Liver (tissue), 9 donors: Measurements from ENCODE around the gene PDE4D. TPM values are rescaled to one million over a fixed set of nuclear protein-coding genes. Genes with fewer than 3 reads are reported as not detected.
"Not testable (repeated sequence)": the region's sequence is repeated elsewhere in the genome, so short reads cannot be mapped to it uniquely, and the experiment has no call there.

Source experiments
- DNase-seq: peaks from one replicate; pipeline ENCODE4 v3.0.0-alpha.2; 2017; ENCODE audit warnings: low spot score
- H3K27ac ChIP-seq, 2 donors: one replicate each; pipeline ENCODE4 v1.7.0; 2013; ENCODE audit warnings: inconsistent platforms in 2 of 2, low read length in 2 of 2, control low read depth in 1 of 2, low read depth in 1 of 2, mild to moderate bottlenecking in 1 of 2
- H3K27me3 ChIP-seq, 4 donors: one replicate each; pipeline versions ENCODE4 v1.6.1 to v1.7.0; 2013; ENCODE audit warnings: low read length in 3 of 4, inconsistent platforms in 1 of 4, mild to moderate bottlenecking in 1 of 4, moderate library complexity in 1 of 4; ENCODE audit not compliant: control insufficient read depth in 4 of 4, insufficient read depth in 4 of 4
- H3K36me3 ChIP-seq, 4 donors: one replicate each; pipeline versions ENCODE4 v1.6.1 to v1.7.0; 2013; ENCODE audit warnings: low read length in 3 of 4, mild to moderate bottlenecking in 3 of 4, low read depth in 1 of 4, moderate library complexity in 1 of 4; ENCODE audit not compliant: control insufficient read depth in 4 of 4, insufficient read depth in 3 of 4
- H3K4me1 ChIP-seq, 4 donors: one replicate each; pipeline versions ENCODE4 v1.6.1 to v1.7.0; 2013; ENCODE audit warnings: low read length in 3 of 4, mild to moderate bottlenecking in 3 of 4, moderate library complexity in 1 of 4; ENCODE audit not compliant: control insufficient read depth in 4 of 4, insufficient read depth in 4 of 4
- H3K4me3 ChIP-seq, 3 donors: one replicate each; pipeline versions ENCODE4 v1.6.1 to v1.7.0; 2013; ENCODE audit warnings: low read length in 3 of 3, control low read depth in 1 of 3, low read depth in 1 of 3, mild to moderate bottlenecking in 1 of 3
- H3K9ac ChIP-seq, 2 donors: one replicate each; pipeline ENCODE4 v1.7.0; 2013; ENCODE audit warnings: low read length in 2 of 2, mild to moderate bottlenecking in 2 of 2, moderate library complexity in 2 of 2, control low read depth in 1 of 2, low read depth in 1 of 2
- H3K9me3 ChIP-seq, 4 donors: one replicate each; pipeline versions ENCODE4 v1.6.1 to v1.7.0; 2013; ENCODE audit warnings: low read length in 3 of 4; ENCODE audit not compliant: control insufficient read depth in 4 of 4
- ATF3 ChIP-seq: IDR thresholded peaks from 2 replicates; pipeline ENCODE4 v1.6.1; 2016; ENCODE audit warnings: antibody characterized with exemption
- CTCF ChIP-seq: fragments of 150-350 bp; IDR thresholded peaks from 2 replicates; pipeline ENCODE4 v1.5.1; 2017; ENCODE audit warnings: improper control_type of control experiment, low read depth, low read length; ENCODE audit not compliant: missing input control
- EGR1 ChIP-seq, 2 donors: IDR thresholded peaks; 2 replicates each; pipeline ENCODE4 v1.6.1; 2016 to 2018; ENCODE audit warnings: antibody characterized with exemption in 2 of 2, low read depth in 2 of 2
- FOXA2 ChIP-seq: IDR thresholded peaks from 2 replicates; pipeline ENCODE4 v1.6.1; 2016; ENCODE audit warnings: antibody characterized with exemption
- HNF4A ChIP-seq, 2 donors: conservative IDR thresholded peaks; 2 replicates each; pipeline ENCODE4 v1.6.1; 2016; ENCODE audit warnings: antibody characterized with exemption in 2 of 2, mild to moderate bottlenecking in 2 of 2
- HNF4G ChIP-seq: IDR thresholded peaks from 2 replicates; pipeline ENCODE4 v1.6.1; 2016; ENCODE audit warnings: antibody characterized with exemption
- JUND ChIP-seq, 2 donors: IDR thresholded peaks; 2 replicates each; pipeline ENCODE4 v1.6.1; 2016; ENCODE audit warnings: antibody characterized with exemption in 2 of 2
- MAX ChIP-seq: IDR thresholded peaks from 2 replicates; pipeline ENCODE4 v1.6.1; 2016; ENCODE audit warnings: antibody characterized with exemption
- NR2F2 ChIP-seq: IDR thresholded peaks from 2 replicates; pipeline ENCODE4 v1.6.1; 2016; ENCODE audit warnings: antibody characterized with exemption
- RAD21 ChIP-seq, 2 donors: IDR thresholded peaks; 2 replicates each; pipeline ENCODE4 v1.6.1; 2016; ENCODE audit warnings: antibody characterized with exemption in 2 of 2, mild to moderate bottlenecking in 2 of 2
- SP1 ChIP-seq: IDR thresholded peaks from 2 replicates; pipeline ENCODE4 v1.6.1; 2018; ENCODE audit warnings: antibody characterized with exemption, mild to moderate bottlenecking
- TAF1 ChIP-seq: conservative IDR thresholded peaks from 2 replicates; pipeline ENCODE4 v1.6.1; 2016; ENCODE audit warnings: antibody characterized with exemption, mild to moderate bottlenecking
- ZBTB33 ChIP-seq: IDR thresholded peaks from 2 replicates; pipeline ENCODE4 v1.6.1; 2016; ENCODE audit warnings: antibody characterized with exemption
- WGBS: extraction: QIAGEN DNeasy Blood & Tissue Kit; methylation state at CpG from one replicate; pipeline ENCODE4 v1.1.7; 2013; 5-methylcytosine and 5-hydroxymethylcytosine counted together
- polyA plus RNA-seq, 2 donors: library from polyadenylated mRNA; stranded (reverse) in 1 of 2; unstranded in 1 of 2; fragments of 200-250 nt in 1 of 2; fragments of >200 nt in 1 of 2; fragmentation: Nextera tagmentation in 1 of 2; extraction: Ambion mirVana in 1 of 2; gene quantifications; one replicate each; pipeline versions ENCODE4 v1.2.1 to v1.2.3, GENCODE V29; 2013 to 2015
- total RNA-seq, 2 donors: library from RNA; depleted of rRNA; stranded (reverse); fragments of >200 nt; gene quantifications; one replicate each; pipeline ENCODE4 v1.2.3, GENCODE V29; 2014
- donor health status: healthy.
- donor health status: healthy.
- donor health status: healthy.
- donor health status: healthy.
- donor health status: healthy.

PDE4D gene
- total and polyA plus RNA-seq, 4 donors: 0.67 to 11.9 (median 6.5) TPM

GRCh38 chr5:59764361-59764760 lies 129.2 kb downstream of the PDE4D start (continued):
- TF ChIP-seq CTCF (no peak), HNF4G (no peak)

GRCh38 chr5:59763541-59763940 lies 130.0 kb downstream of the PDE4D start:
- DNase-seq: no peak
- H3K27me3 ChIP-seq: no peaks in the 10 kb centered on the region
- H3K27ac ChIP-seq: peak overlapping the region in 1 of 2 donors; percentile 43
- H3K9me3 ChIP-seq: no peaks in the 10 kb centered on the region
- no peaks in the 10 kb centered on the region for H3K36me3 ChIP-seq
- WGBS: 85% methylated on average over 2 of the region's 2 CpGs
- no peak overlapping the region for H3K4me3 ChIP-seq
- no peak overlapping the region for H3K9ac ChIP-seq
- peaks cover 0 to 16% (median 6%) of the 10 kb centered on the region in 4 donors for H3K4me1 ChIP-seq
- TF ChIP-seq ZBTB33: no peak
- no peak for TF ChIP-seq NR2F2
- TF ChIP-seq HNF4G: no peak
- no peak for TF ChIP-seq SP1
- TF ChIP-seq HNF4A (conservative IDR thresholded peaks at IDR 0.05): no peak
- no peak for TF ChIP-seq MAX
- TF ChIP-seq FOXA2: no peak
- TF ChIP-seq EGR1 (IDR thresholded peaks at IDR 0.05; ENCODE audit: low read depth in 2 of 2): no peak
- TF ChIP-seq RAD21 (IDR thresholded peaks at IDR 0.05): no peak
- no peak for TF ChIP-seq TAF1

- H3K36me3 ChIP-seq, H3K27me3 ChIP-seq, H3K9ac ChIP-seq, H3K9me3 ChIP-seq, H3K4me1 ChIP-seq, H3K27ac ChIP-seq, DNase-seq, H3K4me3 ChIP-seq: not testable (repeated sequence)
- WGBS: 92% methylated on average over 5 of the region's 5 CpGs
Measured at GRCh38 chr5:59762232-59762631, 131.3 kb downstream of the PDE4D start.

GRCh38 chr5:59760785-59761348 lies 132.7 kb downstream of the PDE4D start:
- no peak overlapping the region for H3K4me3 ChIP-seq
- 70% methylated on average over 2 of the region's 2 CpGs for WGBS
- H3K27ac ChIP-seq: no peak overlapping the region
- no peak overlapping the region for H3K9ac ChIP-seq
- no peaks in the 10 kb centered on the region for H3K9me3 ChIP-seq
- H3K4me1 ChIP-seq: peaks cover 0 to 5% (median 2%) of the 10 kb centered on the region in 4 donors
- H3K36me3 ChIP-seq: no peaks in the 10 kb centered on the region
- no peaks in the 10 kb centered on the region for H3K27me3 ChIP-seq
- TF ChIP-seq ATF3 (no peak), JUND (IDR thresholded peaks at IDR 0.05) (no peak)
- DNase-seq: no peak
